GM12872 (cell line): ENCODE measurements around the gene TMEM245.

Source experiments
- TF ChIP-seq, protein P1 (sequence below): IDR thresholded peaks from 3 replicates; pipeline ENCODE4 v1.5.1; 2011; ENCODE audit warnings: low read depth, mild to moderate bottlenecking, low read length, moderate library complexity; ENCODE audit not compliant: insufficient read depth

TMEM245 gene

DNA sequence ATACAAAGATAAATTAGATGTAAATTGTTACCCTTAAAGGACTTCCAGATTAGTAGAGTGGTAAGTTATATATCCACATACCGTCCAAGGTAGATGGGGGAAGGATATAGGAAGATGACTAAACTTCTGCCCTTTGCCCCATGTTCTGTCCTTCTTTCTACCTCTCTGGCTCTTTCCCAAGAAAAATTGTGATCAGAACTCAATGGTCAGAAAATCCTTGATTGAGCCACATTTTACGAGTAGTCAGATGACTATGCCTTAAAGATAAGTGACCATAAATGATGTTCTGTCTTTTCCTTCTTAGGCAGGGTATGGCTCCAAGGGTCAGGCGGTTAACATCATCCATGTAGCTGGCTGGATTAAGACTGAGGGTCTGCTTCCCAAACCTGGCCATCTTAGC, 42.9 kb upstream of the TMEM245 start:
- TF ChIP-seq, protein P1, sequence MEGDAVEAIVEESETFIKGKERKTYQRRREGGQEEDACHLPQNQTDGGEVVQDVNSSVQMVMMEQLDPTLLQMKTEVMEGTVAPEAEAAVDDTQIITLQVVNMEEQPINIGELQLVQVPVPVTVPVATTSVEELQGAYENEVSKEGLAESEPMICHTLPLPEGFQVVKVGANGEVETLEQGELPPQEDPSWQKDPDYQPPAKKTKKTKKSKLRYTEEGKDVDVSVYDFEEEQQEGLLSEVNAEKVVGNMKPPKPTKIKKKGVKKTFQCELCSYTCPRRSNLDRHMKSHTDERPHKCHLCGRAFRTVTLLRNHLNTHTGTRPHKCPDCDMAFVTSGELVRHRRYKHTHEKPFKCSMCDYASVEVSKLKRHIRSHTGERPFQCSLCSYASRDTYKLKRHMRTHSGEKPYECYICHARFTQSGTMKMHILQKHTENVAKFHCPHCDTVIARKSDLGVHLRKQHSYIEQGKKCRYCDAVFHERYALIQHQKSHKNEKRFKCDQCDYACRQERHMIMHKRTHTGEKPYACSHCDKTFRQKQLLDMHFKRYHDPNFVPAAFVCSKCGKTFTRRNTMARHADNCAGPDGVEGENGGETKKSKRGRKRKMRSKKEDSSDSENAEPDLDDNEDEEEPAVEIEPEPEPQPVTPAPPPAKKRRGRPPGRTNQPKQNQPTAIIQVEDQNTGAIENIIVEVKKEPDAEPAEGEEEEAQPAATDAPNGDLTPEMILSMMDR: no peak

DNA sequence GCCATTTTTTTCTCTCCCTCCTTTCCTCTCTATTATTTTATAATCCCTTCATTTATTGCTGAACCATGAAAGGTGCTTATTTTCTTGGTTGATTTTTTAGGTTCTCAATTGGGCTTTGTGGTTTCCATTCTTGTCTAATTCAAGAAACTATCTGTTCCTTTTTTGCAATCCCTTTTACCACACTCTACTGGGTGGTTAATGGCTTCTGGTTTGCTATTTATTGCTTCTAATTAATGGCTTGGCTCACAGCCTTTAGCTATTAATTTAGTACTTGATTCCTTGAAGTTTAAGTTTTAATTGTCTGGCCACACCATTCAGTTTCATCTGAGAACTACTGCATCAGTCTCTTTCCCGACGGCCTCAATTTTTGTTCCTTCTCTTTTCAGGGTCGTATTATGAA, 41.7 kb upstream of the TMEM245 start:
- TF ChIP-seq, protein P1: no peak

DNA sequence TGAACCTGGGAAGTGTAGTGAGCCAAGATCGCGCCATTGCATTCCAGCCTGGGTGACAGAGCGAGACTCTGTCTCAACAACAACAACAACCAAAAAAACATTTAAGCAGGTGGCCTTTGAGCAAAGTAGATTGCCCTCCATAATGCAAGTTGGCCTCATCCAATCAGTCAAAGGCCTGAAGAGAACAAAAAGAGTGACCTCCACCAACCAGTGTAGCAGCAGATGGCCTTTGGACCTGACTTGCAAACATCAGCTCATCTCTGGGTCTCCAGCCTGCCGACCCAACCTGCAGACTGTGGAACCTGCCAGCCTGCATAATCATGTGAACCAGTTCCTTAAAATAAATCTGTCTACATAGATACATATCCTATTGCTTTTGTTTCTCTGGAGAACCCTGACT, 39.8 kb upstream of the TMEM245 start:
- TF ChIP-seq, protein P1: no peak

DNA sequence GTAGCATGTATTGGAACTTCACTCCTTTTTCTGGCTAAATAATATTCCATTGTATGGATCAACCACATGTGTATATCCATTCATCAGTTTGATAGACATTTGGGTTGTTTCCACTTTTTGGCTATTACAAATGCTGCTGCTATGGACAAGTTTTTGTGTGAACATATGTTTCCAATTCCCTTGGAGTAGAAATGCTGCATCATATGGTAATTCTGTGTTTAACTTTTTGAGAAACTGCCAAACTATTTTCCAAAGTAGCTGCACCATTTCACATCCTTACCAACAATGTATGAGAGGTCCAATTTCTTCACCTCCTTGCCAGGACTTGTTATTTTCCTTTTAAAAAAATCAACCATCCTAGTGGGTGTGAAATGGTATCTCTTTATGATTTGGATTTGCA, 38.9 kb upstream of the TMEM245 start:
- TF ChIP-seq, protein P1: no peak

DNA sequence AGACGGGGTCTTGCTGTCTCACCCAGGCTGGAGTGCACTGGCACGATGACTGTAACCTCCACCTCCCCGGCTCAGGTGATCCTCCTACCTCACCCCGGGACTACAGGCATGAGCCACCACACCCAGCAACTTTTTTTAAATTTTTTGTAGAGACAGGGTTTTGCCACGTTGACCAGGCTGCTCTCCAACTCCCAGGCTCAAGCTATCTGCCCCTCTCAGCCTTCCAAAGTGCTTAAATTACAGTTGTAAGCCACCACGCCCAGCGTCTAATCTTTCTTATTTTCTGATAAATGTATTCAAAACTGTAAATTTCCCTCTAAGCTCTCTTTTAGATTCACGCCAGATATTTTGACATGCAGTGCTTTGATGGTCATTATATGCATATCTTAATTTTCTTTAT, 37.0 kb upstream of the TMEM245 start:
- TF ChIP-seq, protein P1: no peak

DNA sequence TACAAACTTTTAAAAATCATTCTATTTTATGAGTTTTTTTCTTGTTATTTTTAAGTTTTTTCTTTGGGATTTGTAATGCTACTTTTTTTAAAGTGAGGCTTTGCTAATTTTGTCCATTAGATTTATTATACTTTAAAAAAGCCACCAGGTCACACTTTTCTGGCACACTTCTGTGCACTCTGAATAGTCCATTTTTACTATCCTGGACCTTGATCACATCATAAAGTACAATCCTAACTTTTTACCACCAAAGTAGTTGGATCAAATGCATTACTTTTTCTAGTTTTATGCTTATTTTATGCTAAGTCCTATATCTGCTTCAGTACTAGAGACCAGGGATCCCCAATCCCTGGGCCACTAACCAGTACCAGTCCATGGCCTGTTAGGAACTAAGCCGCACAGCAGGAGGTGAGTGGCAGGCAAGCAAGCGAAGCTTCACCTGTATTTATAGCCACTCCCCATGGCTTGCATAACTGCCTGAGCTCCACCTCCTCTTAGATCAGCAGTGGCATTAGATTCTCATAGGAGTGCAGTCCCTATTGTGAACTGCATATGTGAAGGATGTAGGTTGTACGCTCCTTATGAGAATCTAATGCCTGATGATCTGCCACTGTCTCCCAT, 31.3 kb upstream of the TMEM245 start:
- TF ChIP-seq, protein P1: no peak

DNA sequence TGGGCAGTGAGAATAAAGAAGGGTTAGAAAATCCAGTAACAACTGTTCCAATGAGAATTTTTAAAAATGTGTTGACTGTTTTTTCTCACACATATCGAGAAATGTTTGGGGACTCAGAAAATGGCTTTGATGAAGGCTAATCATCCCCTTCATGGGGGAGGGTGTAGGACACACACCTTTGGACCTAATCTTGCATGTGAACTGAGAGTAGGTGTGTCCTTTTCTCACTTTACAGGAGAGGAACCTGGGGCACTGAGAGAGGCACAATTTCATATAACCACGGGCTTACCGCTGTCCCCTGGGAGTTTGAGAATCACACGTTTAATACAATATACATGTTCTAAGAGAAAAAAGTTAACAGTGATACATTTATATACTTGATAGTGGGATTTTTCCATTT, 30.0 kb upstream of the TMEM245 start:
- TF ChIP-seq, protein P1: no peak
